Fibroblast of the aortic adventitia (primary cell): Measurements from ENCODE around the gene ZNF385B. TPM values are rescaled to one million over a fixed set of nuclear protein-coding genes. Genes with fewer than 3 reads are reported as not detected.
A peak's percentile ranks its signal among the peaks of the same experiment; 100 is the strongest.

Experiments used
- DNase-seq: peaks from one replicate; pipeline ENCODE4 v3.0.0-alpha.2; 2010; ENCODE audit warnings: low read depth
- H3K4me3 ChIP-seq: 2 replicates; pipeline ENCODE4 v1.5.1; 2011; ENCODE audit warnings: low read depth, mild to moderate bottlenecking, control low read depth, low read length, moderate library complexity
- CTCF ChIP-seq: IDR thresholded peaks from 2 replicates; pipeline ENCODE4 v1.5.1; 2011; ENCODE audit warnings: mild to moderate bottlenecking, low read length, control low read depth, inconsistent platforms; ENCODE audit not compliant: insufficient read depth
- small RNA-seq: library from RNA; depleted of rRNA; stranded (forward); fragments of <200 nt; gene quantifications from one replicate; pipeline ENCODE3, GENCODE V24; 2012
- total RNA-seq: library from RNA; depleted of rRNA; stranded (reverse); fragments of >200 nt; gene quantifications from 2 replicates; pipeline ENCODE4 v1.2.3, GENCODE V29; 2012; ENCODE audit warnings: low replicate concordance

Gene ZNF385B
- total RNA-seq, 1 donor = 4.8 TPM

- no peak overlapping the region for H3K4me3 ChIP-seq
- TF ChIP-seq CTCF = peak; percentile 82
- peak; percentile 78 for DNase-seq
Observed at GRCh38 chr2:179410552-179411356, 450.7 kb downstream of the ZNF385B start.

- DNase-seq = no peak
- H3K4me3 ChIP-seq = no peak overlapping the region
- TF ChIP-seq CTCF = no peak
Observed at GRCh38 chr2:179403624-179404023, 457.8 kb downstream of the ZNF385B start.

- DNase-seq = no peak
- TF ChIP-seq CTCF = no peak
- no peak overlapping the region for H3K4me3 ChIP-seq
Observed at GRCh38 chr2:179393481-179393880, 467.9 kb downstream of the ZNF385B start.

Small RNA genes within 50 kb of the gene (small RNA-seq; reads per million reads assigned to genes)
- not detected for gene MIR1258

Other genes with a start within 250 kb of the ZNF385B start
- 31.8 and 38.8 TPM in 2 replicates for gene CWC22, start 145.7 kb upstream of the ZNF385B start, total RNA-seq